Panc1 (cell line): ENCODE measurements around the gene SYTL3. TPM values are rescaled to one million over a fixed set of nuclear protein-coding genes. Genes with fewer than 3 reads are reported as not detected.

Experiments
- ATAC-seq: fragments of 200-7000 bp; cut with Tn5 transposase; 2 replicates; pipeline ENCODE4 v1.9.1; 2020; ENCODE audit warnings: mild to moderate bottlenecking, moderate library complexity
- BruUV-seq: library from RNA; stranded (reverse); fragments of 400-500 nt; replicated peaks from 2 replicates; lab custom pipeline; 2021; lab: Mats Ljungman, UMichigan
- CTCF ChIA-PET: fragments of 300-600 bp; sonication (Branson Sonifier 250); formaldehyde crosslinking; loops from one replicate; lab custom pipeline; 2022; ENCODE audit warnings: antibody characterized with exemption; lab: Charles Lee
- POLR2A ChIA-PET: fragments of 300-600 bp; sonication (Branson Sonifier 250); formaldehyde crosslinking; loops from one replicate; lab custom pipeline; 2022; ENCODE audit warnings: antibody characterized with exemption; lab: Charles Lee
- DNase-seq: peaks from one replicate; pipeline ENCODE4 v3.0.0-alpha.2; 2010; ENCODE audit warnings: low read depth, low spot score
- H3K27ac ChIP-seq: 2 replicates; pipeline ENCODE4 v1.5.1; 2011; ENCODE audit warnings: mild to moderate bottlenecking, low read length, inconsistent platforms
- H3K27me3 ChIP-seq: fragments of 200-500 bp; sonication (Bioruptor generic); 2 replicates; pipeline ENCODE4 v1.6.0; 2014; ENCODE audit warnings: low read length, inconsistent platforms; ENCODE audit not compliant: control insufficient read depth, insufficient read depth
- H3K36me3 ChIP-seq: fragments of 200-500 bp; sonication (Bioruptor generic); 2 replicates; pipeline ENCODE4 v1.5.1; 2014; ENCODE audit warnings: inconsistent platforms, mild to moderate bottlenecking, low read length, moderate library complexity; ENCODE audit not compliant: control insufficient read depth, insufficient read depth
- H3K4me1 ChIP-seq: 2 replicates; pipeline ENCODE4 v1.5.1; 2011; ENCODE audit warnings: inconsistent platforms, mild to moderate bottlenecking, low read length, moderate library complexity; ENCODE audit not compliant: control insufficient read depth, insufficient read depth
- H3K4me3 ChIP-seq, 2 experiments: 2 replicates each; pipeline ENCODE4 v1.5.1; 2011 to 2012; ENCODE audit warnings: low read depth in 2 of 2, low read length in 2 of 2, mild to moderate bottlenecking in 2 of 2, inconsistent platforms in 1 of 2, moderate library complexity in 1 of 2
- H3K9me3 ChIP-seq: fragments of 200-500 bp; sonication (Bioruptor generic); 2 replicates; pipeline ENCODE4 v1.5.1; 2014; ENCODE audit warnings: low read depth, mild to moderate bottlenecking, inconsistent platforms, low read length, moderate library complexity; ENCODE audit not compliant: control insufficient read depth, insufficient read depth
- CTCF ChIP-seq: fragments of 450-650 bp; IDR thresholded peaks from 2 replicates; pipeline ENCODE4 v1.5.1; 2017; ENCODE audit warnings: mild to moderate bottlenecking
- POLR2AphosphoS5 ChIP-seq: IDR thresholded peaks from 2 replicates; pipeline ENCODE4 v1.6.1; 2012; ENCODE audit warnings: mild to moderate bottlenecking, low read depth, low read length, moderate library complexity
- SIN3A ChIP-seq: IDR thresholded peaks from 2 replicates; pipeline ENCODE4 v1.6.1; 2012; ENCODE audit warnings: low read depth, mild to moderate bottlenecking, low read length, moderate library complexity, borderline replicate concordance; ENCODE audit not compliant: insufficient read depth
- TCF7L2 ChIP-seq: IDR thresholded peaks from 2 replicates; pipeline ENCODE4 v1.6.1; 2011; ENCODE audit warnings: mild to moderate bottlenecking, low read depth, low read length, inconsistent platforms
- in situ Hi-C: cut with HindIII; loops from 2 replicates; pipeline ENCODE4 v1.10.0; 2016; ENCODE audit warnings: low sequenced_read_pairs, low pct_unique_long_range_greater_than_20kb
- intact Hi-C: fragments of 100-400 bp; cut with micrococcal nuclease; formaldehyde crosslinking; loops from one replicate; pipeline ENCODE4 v1.10.0; 2022; ENCODE audit not compliant: unreplicated experiment
- microRNA-seq: library from miRNA; unstranded; fragments of <30 nt; microRNA quantifications from one replicate; pipeline ENCODE4 v1.1.0, GENCODE V29; 2020; ENCODE audit not compliant: unreplicated experiment
- total RNA-seq: library from RNA; stranded (reverse); gene quantifications from one replicate; pipeline ENCODE4 v1.2.1, GENCODE V29; 2021; ENCODE audit not compliant: unreplicated experiment
- TF ChIP-seq, protein P1 (sequence below), 2 experiments: IDR thresholded peaks; 2 replicates each; pipeline ENCODE4 v1.6.1; 2011 to 2012; ENCODE audit warnings: low read depth in 2 of 2, control low read depth in 1 of 2, low read length in 1 of 2, mild to moderate bottlenecking in 1 of 2, moderate library complexity in 1 of 2; ENCODE audit not compliant: insufficient read depth in 1 of 2

Gene SYTL3
- total RNA-seq, 1 experiment from 2014 or later: 1.4 TPM

GRCh38 chr6:158812611-158813010, 162.8 kb downstream of the SYTL3 start:
- BruUV-seq: no TSS peak
- intact Hi-C loops (loop anchor here (5.0 kb wide), 1 partner anchor 160 kb away; no protein-coding TSS in a partner anchor), in situ Hi-C loops (no loop called here)
- Histone ChIP-seq H3K27me3 (no peaks in the 10 kb centered on the region), H3K4me1 (peaks cover 78% of the 10 kb centered on the region), H3K27ac (no peak overlapping the region), H3K36me3 (peaks cover 50% of the 10 kb centered on the region), H3K4me3 (no peak overlapping the region), H3K9me3 (no peaks in the 10 kb centered on the region)
- no peak for ATAC-seq
- ChIA-PET CTCF (no interaction called here), POLR2A (interaction anchor here (1.9 kb wide), 1 partner anchor 57 kb away, joined by 7 read pairs; no protein-coding TSS in a partner anchor)
- TF ChIP-seq TCF7L2 (no peak), SIN3A (no peak), POLR2AphosphoS5 (no peak), CTCF (no peak)
- TF ChIP-seq, protein P1, sequence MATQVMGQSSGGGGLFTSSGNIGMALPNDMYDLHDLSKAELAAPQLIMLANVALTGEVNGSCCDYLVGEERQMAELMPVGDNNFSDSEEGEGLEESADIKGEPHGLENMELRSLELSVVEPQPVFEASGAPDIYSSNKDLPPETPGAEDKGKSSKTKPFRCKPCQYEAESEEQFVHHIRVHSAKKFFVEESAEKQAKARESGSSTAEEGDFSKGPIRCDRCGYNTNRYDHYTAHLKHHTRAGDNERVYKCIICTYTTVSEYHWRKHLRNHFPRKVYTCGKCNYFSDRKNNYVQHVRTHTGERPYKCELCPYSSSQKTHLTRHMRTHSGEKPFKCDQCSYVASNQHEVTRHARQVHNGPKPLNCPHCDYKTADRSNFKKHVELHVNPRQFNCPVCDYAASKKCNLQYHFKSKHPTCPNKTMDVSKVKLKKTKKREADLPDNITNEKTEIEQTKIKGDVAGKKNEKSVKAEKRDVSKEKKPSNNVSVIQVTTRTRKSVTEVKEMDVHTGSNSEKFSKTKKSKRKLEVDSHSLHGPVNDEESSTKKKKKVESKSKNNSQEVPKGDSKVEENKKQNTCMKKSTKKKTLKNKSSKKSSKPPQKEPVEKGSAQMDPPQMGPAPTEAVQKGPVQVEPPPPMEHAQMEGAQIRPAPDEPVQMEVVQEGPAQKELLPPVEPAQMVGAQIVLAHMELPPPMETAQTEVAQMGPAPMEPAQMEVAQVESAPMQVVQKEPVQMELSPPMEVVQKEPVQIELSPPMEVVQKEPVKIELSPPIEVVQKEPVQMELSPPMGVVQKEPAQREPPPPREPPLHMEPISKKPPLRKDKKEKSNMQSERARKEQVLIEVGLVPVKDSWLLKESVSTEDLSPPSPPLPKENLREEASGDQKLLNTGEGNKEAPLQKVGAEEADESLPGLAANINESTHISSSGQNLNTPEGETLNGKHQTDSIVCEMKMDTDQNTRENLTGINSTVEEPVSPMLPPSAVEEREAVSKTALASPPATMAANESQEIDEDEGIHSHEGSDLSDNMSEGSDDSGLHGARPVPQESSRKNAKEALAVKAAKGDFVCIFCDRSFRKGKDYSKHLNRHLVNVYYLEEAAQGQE (IDR thresholded peaks at IDR 0.05; ENCODE audit: insufficient read depth in 1 of 2, low read depth in 2 of 2, low read length in 1 of 2): no peak
- DNase-seq: no peak

- Histone ChIP-seq H3K9me3 (no peaks in the 10 kb centered on the region), H3K4me3 (no peak overlapping the region), H3K27ac (no peak overlapping the region), H3K27me3 (no peaks in the 10 kb centered on the region), H3K36me3 (peaks cover 51% of the 10 kb centered on the region), H3K4me1 (peaks cover 74% of the 10 kb centered on the region)
- BruUV-seq: no TSS peak
- CTCF ChIA-PET: no interaction called here
- POLR2A ChIA-PET: interaction anchor here (1.9 kb wide), 1 partner anchor 57 kb away, joined by 7 read pairs; no protein-coding TSS in a partner anchor
- ATAC-seq (no peak), DNase-seq (no peak)
- TF ChIP-seq TCF7L2: no peak
- TF ChIP-seq CTCF: no peak
- TF ChIP-seq SIN3A: no peak
- TF ChIP-seq POLR2AphosphoS5: no peak
- TF ChIP-seq, protein P1 (IDR thresholded peaks at IDR 0.05; ENCODE audit: insufficient read depth in 1 of 2, low read depth in 2 of 2, low read length in 1 of 2): no peak
- intact Hi-C loops (loop anchor here (5.0 kb wide), 1 partner anchor 159 kb away; no protein-coding TSS in a partner anchor), in situ Hi-C loops (no loop called here)
These were observed 163.2 kb downstream of the SYTL3 start for GRCh38 chr6:158813032-158813431.

Small RNA genes within 50 kb of the gene (microRNA-seq; reads per million reads assigned to microRNA genes)
- gene MIR3918: not detected
- gene MIR7161: not detected

Other genes starting within 250 kb of the SYTL3 start
- gene TMEM181, start 90.0 kb upstream of the SYTL3 start, total RNA-seq: 38.0 TPM
- gene DYNLT1, start 5.3 kb upstream of the SYTL3 start, total RNA-seq: 137 TPM
- gene EZR, start 169.3 kb downstream of the SYTL3 start, total RNA-seq: 263 TPM